H9 (cell line): ENCODE results near the gene TMEM91. TPM values are rescaled to one million over a fixed set of nuclear protein-coding genes. Genes with fewer than 3 reads are reported as not detected.

Experiments used
- DNase-seq: peaks from one replicate; pipeline ENCODE4 v3.0.0-alpha.2; 2017
- H2AFZ ChIP-seq: one replicate; pipeline ENCODE4 v1.6.1; 2013; ENCODE audit warnings: mild to moderate bottlenecking, low read length, control low read depth, moderate library complexity
- H2AK5ac ChIP-seq: 2 replicates; pipeline ENCODE4 v1.6.1; 2013; ENCODE audit warnings: low read length, control low read depth, mixed read lengths; ENCODE audit not compliant: insufficient read length
- H2BK120ac ChIP-seq: one replicate; pipeline ENCODE4 v1.6.1; 2013; ENCODE audit warnings: low read depth, mild to moderate bottlenecking, low read length, control low read depth, inconsistent platforms; ENCODE audit not compliant: poor library complexity, severe bottlenecking
- H2BK12ac ChIP-seq: 2 replicates; pipeline ENCODE4 v1.6.1; 2013; ENCODE audit warnings: low read length, control low read depth, mixed read lengths, low read depth; ENCODE audit not compliant: insufficient read length
- H2BK15ac ChIP-seq: 2 replicates; pipeline ENCODE4 v1.6.1; 2013; ENCODE audit warnings: low read depth, low read length, control low read depth
- H2BK20ac ChIP-seq: one replicate; pipeline ENCODE4 v1.6.1; 2013; ENCODE audit warnings: low read depth, mild to moderate bottlenecking, low read length, control low read depth, inconsistent platforms; ENCODE audit not compliant: poor library complexity, severe bottlenecking
- H2BK5ac ChIP-seq: 2 replicates; pipeline ENCODE4 v1.6.1; 2013; ENCODE audit warnings: low read length, control low read depth, mixed read lengths; ENCODE audit not compliant: insufficient read length
- H3K14ac ChIP-seq: 2 replicates; pipeline ENCODE4 v1.6.1; 2013; ENCODE audit warnings: low read length, control low read depth; ENCODE audit not compliant: insufficient read depth
- H3K18ac ChIP-seq: 2 replicates; pipeline ENCODE4 v1.6.1; 2013; ENCODE audit warnings: low read depth, mild to moderate bottlenecking, mixed read lengths, low read length, control low read depth; ENCODE audit not compliant: insufficient read length
- H3K23ac ChIP-seq: 2 replicates; pipeline ENCODE4 v1.6.1; 2013; ENCODE audit warnings: low read length, control low read depth, mixed read lengths, low read depth; ENCODE audit not compliant: insufficient read length
- H3K23me2 ChIP-seq: 2 replicates; pipeline ENCODE4 v1.6.1; 2013; ENCODE audit warnings: low read depth, mild to moderate bottlenecking, mixed read lengths, low read length, control low read depth; ENCODE audit not compliant: insufficient read length, poor library complexity, severe bottlenecking
- H3K27ac ChIP-seq: 2 replicates; pipeline ENCODE4 v1.5.1; 2013; ENCODE audit warnings: low read length, control low read depth, mixed read lengths, low read depth; ENCODE audit not compliant: insufficient read length
- H3K27me3 ChIP-seq: 2 replicates; pipeline ENCODE4 v1.6.1; 2013; ENCODE audit warnings: low read length, control low read depth, inconsistent platforms; ENCODE audit not compliant: insufficient read depth
- H3K4ac ChIP-seq: 2 replicates; pipeline ENCODE4 v1.6.1; 2013; ENCODE audit warnings: low read depth, mild to moderate bottlenecking, control low read depth, inconsistent platforms, low read length, moderate library complexity
- H3K4me1 ChIP-seq: 2 replicates; pipeline ENCODE4 v1.6.1; 2013; ENCODE audit warnings: low read length, control low read depth, inconsistent platforms; ENCODE audit not compliant: insufficient read depth
- H3K4me2 ChIP-seq: 2 replicates; pipeline ENCODE4 v1.6.1; 2013; ENCODE audit warnings: low read length, control low read depth, mixed read lengths; ENCODE audit not compliant: insufficient read length, insufficient read depth
- H3K56ac ChIP-seq: 2 replicates; pipeline ENCODE4 v1.6.1; 2013; ENCODE audit warnings: low read depth, mild to moderate bottlenecking, mixed read lengths, low read length, control low read depth; ENCODE audit not compliant: insufficient read length
- H3K79me1 ChIP-seq: 2 replicates; pipeline ENCODE4 v1.6.1; 2013; ENCODE audit warnings: low read depth, mild to moderate bottlenecking, moderate library complexity, low read length, control low read depth, inconsistent platforms; ENCODE audit not compliant: insufficient read depth, poor library complexity, severe bottlenecking
- H3K79me2 ChIP-seq: 2 replicates; pipeline ENCODE4 v1.6.1; 2013; ENCODE audit warnings: low read length, control low read depth, inconsistent platforms; ENCODE audit not compliant: insufficient read depth
- H3K9ac ChIP-seq: 2 replicates; pipeline ENCODE4 v1.6.1; 2013; ENCODE audit warnings: low read length, control low read depth, mixed read lengths; ENCODE audit not compliant: insufficient read length; ENCODE audit errors: extremely low read depth
- H3K9me3 ChIP-seq: one replicate; pipeline ENCODE4 v1.6.1; 2013; ENCODE audit warnings: low read depth, low read length, inconsistent platforms; ENCODE audit not compliant: control insufficient read depth
- H3T11ph ChIP-seq: one replicate; pipeline ENCODE4 v1.6.1; 2013; ENCODE audit warnings: mild to moderate bottlenecking, low read length, control low read depth, inconsistent platforms
- H4K20me1 ChIP-seq: one replicate; pipeline ENCODE4 v1.6.1; 2013; ENCODE audit not compliant: control insufficient read depth, insufficient read length, insufficient read depth
- H4K5ac ChIP-seq: 2 replicates; pipeline ENCODE4 v1.6.1; 2013; ENCODE audit warnings: low read depth, mild to moderate bottlenecking, mixed read lengths, low read length, control low read depth; ENCODE audit not compliant: insufficient read length
- H4K8ac ChIP-seq: replicated peaks from 2 replicates; pipeline ENCODE4 v1.6.1; 2013; ENCODE audit warnings: low read length, control low read depth, mixed read lengths, low read depth; ENCODE audit not compliant: insufficient read length
- H4K91ac ChIP-seq: 2 replicates; pipeline ENCODE4 v1.6.1; 2013; ENCODE audit warnings: low read depth, mild to moderate bottlenecking, moderate library complexity, mixed read lengths, low read length, control low read depth; ENCODE audit not compliant: insufficient read length
- H3K27ac Mint-ChIP-seq, 3 experiments: 2 replicates in 2 of 3; 3 replicates in 1 of 3; pipeline ENCODE4 v1.8.0; 2020 to 2021; ENCODE audit warnings: mixed read lengths in 3 of 3, mild to moderate bottlenecking in 1 of 3, moderate library complexity in 1 of 3
- H3K27me3 Mint-ChIP-seq: 2 replicates; pipeline ENCODE4 v1.8.0; 2021; ENCODE audit warnings: low read depth, mild to moderate bottlenecking, moderate library complexity, mixed read lengths
- H3K36me3 Mint-ChIP-seq, 3 experiments: 2 replicates in 2 of 3; 3 replicates in 1 of 3; pipeline ENCODE4 v1.8.0; 2020 to 2021; ENCODE audit warnings: low read depth in 3 of 3, mixed read lengths in 3 of 3; ENCODE audit not compliant: insufficient read depth in 1 of 3
- H3K4me1 Mint-ChIP-seq, 2 experiments: 2 replicates each; pipeline ENCODE4 v1.8.0; 2020; ENCODE audit warnings: mixed read lengths in 2 of 2
- H3K4me3 Mint-ChIP-seq, 2 experiments: 2 replicates in 1 of 2; 3 replicates in 1 of 2; pipeline ENCODE4 v1.8.0; 2020 to 2021; ENCODE audit warnings: mild to moderate bottlenecking in 2 of 2, mixed read lengths in 2 of 2, moderate library complexity in 1 of 2
- H3K9me3 Mint-ChIP-seq, 2 experiments: 2 replicates in 1 of 2; 3 replicates in 1 of 2; pipeline ENCODE4 v1.8.0; 2020; ENCODE audit warnings: mild to moderate bottlenecking in 2 of 2, mixed read lengths in 2 of 2, moderate library complexity in 1 of 2
- CTCF ChIP-seq: fragments of 200-600 bp; sonication (generic); conservative IDR thresholded peaks from 3 replicates; pipeline ENCODE4 v1.8.0; 2021; ENCODE audit warnings: antibody characterized with exemption, mild to moderate bottlenecking
- WGBS: extraction: QIAGEN DNeasy Blood & Tissue Kit; methylation state at CpG from one replicate; pipeline ENCODE4 v1.1.7; 2013; ENCODE audit warnings: missing lambda C conversion rate, low lambda C conversion rate, mixed read lengths; ENCODE audit not compliant: insufficient read length; ENCODE audit errors: extremely low coverage; 5-methylcytosine and 5-hydroxymethylcytosine counted together
- total RNA-seq: library from RNA; stranded (reverse); gene quantifications from 2 replicates; pipeline ENCODE4 v1.2.1, GENCODE V29; 2021

The TMEM91 gene
- total RNA-seq, 1 experiment from 2014 or later = 5.7 TPM

GRCh38 chr19:41426116-41426841 is 49.9 kb downstream of the TMEM91 start:
- no CpG with 5 or more reads among the region's 36 CpGs for WGBS
- H3K4me2 ChIP-seq = peak overlapping the region; percentile 80
- no peaks in the 10 kb centered on the region for H3K27me3 ChIP-seq

More at GRCh38 chr19:41426116-41426841, 49.9 kb downstream of the TMEM91 start:
- no peak overlapping the region for H3K4ac ChIP-seq
- TF ChIP-seq CTCF = no peak
- no peak overlapping the region for H2BK5ac ChIP-seq
- no peak overlapping the region for H2BK12ac ChIP-seq
- no peak overlapping the region for H2AK5ac ChIP-seq
- no peak overlapping the region for H4K8ac ChIP-seq
- no peaks in the 10 kb centered on the region for H3K4me1 ChIP-seq
- H3K18ac ChIP-seq = no peak overlapping the region
- Mint-ChIP-seq H3K4me3 (peak overlapping the region in 1 of 2 experiments; percentile 84; a peak in 2 of 5 replicates), H3K27me3 (no peaks in the 10 kb centered on the region; the same call in 1 of the 2 replicates), H3K4me1 (peaks cover 14 to 29% of the 10 kb centered on the region in 2 experiments), H3K27ac (no peak overlapping the region; a peak in 1 of 7 replicates), H3K9me3 (no peaks in the 10 kb centered on the region), H3K36me3 (peaks cover 8 to 30% (median 27%) of the 10 kb centered on the region in 3 experiments; a peak in 6 of 7 replicates)
- no peaks in the 10 kb centered on the region for H3K79me1 ChIP-seq
- no peak overlapping the region for H3T11ph ChIP-seq
- peaks cover 11% of the 10 kb centered on the region for H3K23me2 ChIP-seq
- no peak overlapping the region for H3K27ac ChIP-seq
- H3K56ac ChIP-seq = no peak overlapping the region
- H2BK15ac ChIP-seq = no peak overlapping the region
- H3K14ac ChIP-seq = no peak overlapping the region
- peaks cover 2% of the 10 kb centered on the region for H4K20me1 ChIP-seq
- H2BK120ac ChIP-seq = no peak overlapping the region
- no peak overlapping the region for H4K91ac ChIP-seq
- H4K5ac ChIP-seq = no peak overlapping the region
- no peak overlapping the region for H3K23ac ChIP-seq
- H2BK20ac ChIP-seq = no peak overlapping the region
- no peak for DNase-seq
- H3K9ac ChIP-seq = no peak overlapping the region
- no peaks in the 10 kb centered on the region for H3K9me3 ChIP-seq
- no peaks in the 10 kb centered on the region for H3K79me2 ChIP-seq
- no peak overlapping the region for H2AFZ ChIP-seq
